OCI-LY1 (cell line): ENCODE measurements around the gene ADCY1.

ENCODE experiments used
- EZH2 ChIP-seq: fragments of 200-600 bp; sonication (generic), shearing (Covaris generic); IDR thresholded peaks from 2 replicates; pipeline ENCODE4 v1.8.0; 2017; ENCODE audit warnings: borderline replicate concordance, mixed run types, mild to moderate bottlenecking, antibody characterized with exemption, low read length, moderate library complexity, mixed read lengths
- TF ChIP-seq, protein P1 (sequence below): fragments of 200-600 bp; sonication (generic), shearing (Covaris generic); IDR thresholded peaks from 2 replicates; pipeline ENCODE4 v1.5.1; 2017; ENCODE audit warnings: mild to moderate bottlenecking, antibody characterized with exemption, low read length, moderate library complexity, mixed read lengths

DNA sequence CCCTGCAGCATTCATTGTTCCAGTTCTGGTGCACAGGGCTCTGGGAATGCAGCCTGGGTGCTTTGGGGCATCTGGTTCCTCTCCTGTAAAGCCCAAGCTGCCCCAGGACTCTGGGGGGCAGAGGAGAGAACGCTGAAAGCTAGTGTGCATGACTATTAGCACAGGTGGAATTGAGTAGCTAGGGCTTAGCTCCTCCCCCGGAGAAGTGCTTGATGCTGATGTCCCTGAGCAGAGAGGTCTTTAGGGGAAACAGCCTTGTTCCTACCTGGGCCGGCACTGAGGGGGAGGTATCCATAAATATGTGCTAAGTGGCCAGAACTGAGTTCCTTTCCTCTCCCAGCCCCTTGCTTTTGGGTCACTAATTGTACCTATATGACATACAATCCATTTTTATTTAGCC, 3.9 kb downstream of the ADCY1 start:
- TF ChIP-seq, protein P1, sequence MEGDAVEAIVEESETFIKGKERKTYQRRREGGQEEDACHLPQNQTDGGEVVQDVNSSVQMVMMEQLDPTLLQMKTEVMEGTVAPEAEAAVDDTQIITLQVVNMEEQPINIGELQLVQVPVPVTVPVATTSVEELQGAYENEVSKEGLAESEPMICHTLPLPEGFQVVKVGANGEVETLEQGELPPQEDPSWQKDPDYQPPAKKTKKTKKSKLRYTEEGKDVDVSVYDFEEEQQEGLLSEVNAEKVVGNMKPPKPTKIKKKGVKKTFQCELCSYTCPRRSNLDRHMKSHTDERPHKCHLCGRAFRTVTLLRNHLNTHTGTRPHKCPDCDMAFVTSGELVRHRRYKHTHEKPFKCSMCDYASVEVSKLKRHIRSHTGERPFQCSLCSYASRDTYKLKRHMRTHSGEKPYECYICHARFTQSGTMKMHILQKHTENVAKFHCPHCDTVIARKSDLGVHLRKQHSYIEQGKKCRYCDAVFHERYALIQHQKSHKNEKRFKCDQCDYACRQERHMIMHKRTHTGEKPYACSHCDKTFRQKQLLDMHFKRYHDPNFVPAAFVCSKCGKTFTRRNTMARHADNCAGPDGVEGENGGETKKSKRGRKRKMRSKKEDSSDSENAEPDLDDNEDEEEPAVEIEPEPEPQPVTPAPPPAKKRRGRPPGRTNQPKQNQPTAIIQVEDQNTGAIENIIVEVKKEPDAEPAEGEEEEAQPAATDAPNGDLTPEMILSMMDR, result no peak
- TF ChIP-seq EZH2, result no peak
